Mesenchymal stem cell (in vitro differentiated cells and primary cell): ENCODE measurements around the gene FOXJ3.

Experiments used
- DNase-seq: peaks from one replicate; pipeline ENCODE4 v3.0.0-alpha.2; 2013
- H2AFZ ChIP-seq: one replicate; pipeline ENCODE4 v1.6.1; 2013; ENCODE audit warnings: low read depth, mild to moderate bottlenecking, control low read depth, inconsistent platforms, low read length, moderate library complexity
- H2AK5ac ChIP-seq: 2 replicates; pipeline ENCODE4 v1.6.1; 2013; ENCODE audit warnings: low read length, moderate library complexity, mild to moderate bottlenecking, inconsistent platforms; ENCODE audit not compliant: severe bottlenecking
- H2BK120ac ChIP-seq: one replicate; pipeline ENCODE4 v1.6.1; 2013; ENCODE audit warnings: low read depth, mild to moderate bottlenecking, inconsistent platforms, low read length, moderate library complexity
- H2BK12ac ChIP-seq, 2 experiments: one replicate each; pipeline ENCODE4 v1.6.1; 2013; ENCODE audit warnings: inconsistent platforms in 2 of 2, low read length in 2 of 2, mild to moderate bottlenecking in 2 of 2, moderate library complexity in 2 of 2, control low read depth in 1 of 2
- H2BK15ac ChIP-seq: one replicate; pipeline ENCODE4 v1.6.1; 2013; ENCODE audit warnings: mild to moderate bottlenecking, low read depth, inconsistent platforms; ENCODE audit not compliant: poor library complexity, severe bottlenecking
- H2BK5ac ChIP-seq: 2 replicates; pipeline ENCODE4 v1.6.1; 2013; ENCODE audit warnings: low read depth, mild to moderate bottlenecking, low read length, control low read depth, inconsistent platforms; ENCODE audit not compliant: poor library complexity, severe bottlenecking
- H3K14ac ChIP-seq, 2 experiments: one replicate each; pipeline ENCODE4 v1.6.1; 2013; ENCODE audit warnings: inconsistent platforms in 2 of 2, low read length in 2 of 2, control low read depth in 1 of 2, mild to moderate bottlenecking in 1 of 2, moderate library complexity in 1 of 2
- H3K18ac ChIP-seq, 2 experiments: one replicate each; pipeline ENCODE4 v1.6.1; 2013; ENCODE audit warnings: inconsistent platforms in 2 of 2, low read length in 2 of 2, control low read depth in 1 of 2, low read depth in 1 of 2, mild to moderate bottlenecking in 1 of 2
- H3K23ac ChIP-seq, 2 experiments: one replicate each; pipeline ENCODE4 v1.6.1; 2013; ENCODE audit warnings: inconsistent platforms in 2 of 2, low read length in 2 of 2, mild to moderate bottlenecking in 2 of 2, moderate library complexity in 2 of 2, control low read depth in 1 of 2
- H3K27ac ChIP-seq: 2 replicates; pipeline ENCODE4 v1.5.1; 2013; ENCODE audit warnings: mild to moderate bottlenecking, moderate library complexity, low read length, control low read depth, inconsistent platforms; ENCODE audit not compliant: poor library complexity, severe bottlenecking
- H3K27me3 ChIP-seq, 2 experiments: 2 replicates each; pipeline versions ENCODE4 v1.6.1 to v1.7.0; 2013; ENCODE audit warnings: low read length in 2 of 2, mild to moderate bottlenecking in 2 of 2, moderate library complexity in 2 of 2, control low read depth in 1 of 2, inconsistent platforms in 1 of 2; ENCODE audit not compliant: control insufficient read depth in 1 of 2, insufficient read depth in 1 of 2
- H3K36me3 ChIP-seq, 2 experiments: 2 replicates each; pipeline versions ENCODE4 v1.6.1 to v1.7.0; 2013; ENCODE audit warnings: low read length in 2 of 2, control low read depth in 1 of 2, inconsistent platforms in 1 of 2, low read depth in 1 of 2, mild to moderate bottlenecking in 1 of 2; ENCODE audit not compliant: insufficient read depth in 2 of 2, control insufficient read depth in 1 of 2
- H3K4ac ChIP-seq, 2 experiments: one replicate each; pipeline ENCODE4 v1.6.1; 2013; ENCODE audit warnings: inconsistent platforms in 2 of 2, low read length in 2 of 2, mild to moderate bottlenecking in 2 of 2, moderate library complexity in 2 of 2, control low read depth in 1 of 2, low read depth in 1 of 2
- H3K4me1 ChIP-seq: 2 replicates; pipeline ENCODE4 v1.6.1; 2013; ENCODE audit warnings: low read depth, low read length, control low read depth; ENCODE audit not compliant: control insufficient read depth, insufficient read depth
- H3K4me2 ChIP-seq: 2 replicates; pipeline ENCODE4 v1.6.1; 2013; ENCODE audit warnings: low read length, mild to moderate bottlenecking, inconsistent platforms; ENCODE audit not compliant: poor library complexity, severe bottlenecking
- H3K4me3 ChIP-seq, 2 experiments: 2 replicates each; pipeline versions ENCODE4 v1.5.1 to v1.7.0; 2013; ENCODE audit warnings: low read length in 2 of 2, mild to moderate bottlenecking in 2 of 2, control low read depth in 1 of 2, low read depth in 1 of 2; ENCODE audit not compliant: insufficient read depth in 1 of 2
- H3K79me1 ChIP-seq: replicated peaks from 2 replicates; pipeline ENCODE4 v1.6.1; 2013; ENCODE audit warnings: mild to moderate bottlenecking, control low read depth, low read length, inconsistent platforms; ENCODE audit not compliant: poor library complexity, severe bottlenecking
- H3K9ac ChIP-seq: 2 replicates; pipeline ENCODE4 v1.7.0; 2013; ENCODE audit warnings: mild to moderate bottlenecking, low read length, moderate library complexity
- H3K9me3 ChIP-seq: 2 replicates; pipeline ENCODE4 v1.7.0; 2013; ENCODE audit warnings: mild to moderate bottlenecking, low read length; ENCODE audit not compliant: control insufficient read depth
- H4K8ac ChIP-seq: one replicate; pipeline ENCODE4 v1.6.1; 2013; ENCODE audit warnings: inconsistent platforms, mild to moderate bottlenecking, low read length, moderate library complexity
- H4K91ac ChIP-seq: one replicate; pipeline ENCODE4 v1.6.1; 2013; ENCODE audit warnings: mild to moderate bottlenecking, low read length, inconsistent platforms
- WGBS: methylation state at CpG from one replicate; pipeline ENCODE4 v1.1.7; 2013; ENCODE audit warnings: mixed read lengths; 5-methylcytosine and 5-hydroxymethylcytosine counted together

The FOXJ3 gene

DNA sequence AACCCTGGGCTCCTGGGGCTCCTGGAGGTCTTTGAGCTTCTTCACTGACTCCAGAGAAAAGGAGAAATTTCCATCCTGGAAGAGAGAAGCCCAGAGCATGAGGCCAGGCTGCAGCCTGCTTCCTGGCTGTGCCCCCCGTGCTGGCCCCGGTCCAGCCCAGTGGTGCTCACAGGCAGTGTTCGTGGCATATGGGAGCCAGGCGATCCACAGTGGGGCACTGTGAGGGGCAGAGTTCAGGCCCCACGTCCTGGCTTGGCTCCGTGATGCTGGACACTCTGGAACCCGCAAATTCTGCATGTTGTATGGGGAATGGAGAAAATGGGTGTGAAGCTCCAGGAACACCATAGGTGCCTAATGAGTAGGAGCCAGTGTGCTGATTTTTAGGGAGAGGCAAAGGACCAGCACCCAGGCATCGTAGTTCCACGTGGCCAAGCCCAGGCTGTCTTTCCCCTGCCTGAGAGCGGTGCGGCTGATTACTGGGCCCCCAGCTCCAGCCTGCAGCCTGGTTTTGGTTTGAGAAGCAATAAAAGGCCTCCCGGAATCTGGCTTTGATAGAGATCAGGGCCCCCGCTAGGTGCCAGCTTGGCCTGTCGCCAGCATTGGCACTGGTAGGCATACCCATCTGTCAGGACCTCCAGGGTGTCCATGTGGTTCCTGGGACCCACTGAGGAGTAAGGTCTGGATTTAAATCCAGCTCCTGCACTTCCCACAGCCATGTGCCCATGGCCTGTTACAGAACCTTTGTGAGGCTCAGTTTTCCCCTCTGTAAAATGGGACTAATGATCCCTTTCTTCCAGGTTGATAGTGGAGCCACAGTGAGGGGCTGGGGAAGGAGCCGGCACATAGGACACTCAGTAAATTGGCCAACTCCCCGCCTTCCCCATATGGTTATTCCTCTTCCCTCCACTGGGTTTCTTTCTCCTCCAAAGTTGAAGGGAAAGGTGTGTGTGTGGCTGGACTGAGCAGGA, 171.2 kb downstream of the FOXJ3 start:
- Histone ChIP-seq H3K27me3 (peaks cover 0 to 25% of the 10 kb centered on the region in 2 experiments), H3K36me3 (no peaks in the 10 kb centered on the region), H2BK5ac (no peak overlapping the region), H4K8ac (no peak overlapping the region), H2BK15ac (no peak overlapping the region), H3K4me1 (peaks cover 13% of the 10 kb centered on the region), H3K9ac (no peak overlapping the region), H3K9me3 (peaks cover 22% of the 10 kb centered on the region), H3K4me3 (no peak overlapping the region), H2BK120ac (no peak overlapping the region), H3K79me1 (no peaks in the 10 kb centered on the region), H3K27ac (no peak overlapping the region), H2BK12ac (no peak overlapping the region), H2AFZ (no peak overlapping the region), H3K14ac (no peak overlapping the region), H3K18ac (no peak overlapping the region), H2AK5ac (no peak overlapping the region), H4K91ac (no peak overlapping the region), H3K4me2 (no peak overlapping the region), H3K23ac (no peak overlapping the region), H3K4ac (no peak overlapping the region)
- DNase-seq, result no peak
- 93% methylated on average over 15 of the region's 16 CpGs for WGBS

DNA sequence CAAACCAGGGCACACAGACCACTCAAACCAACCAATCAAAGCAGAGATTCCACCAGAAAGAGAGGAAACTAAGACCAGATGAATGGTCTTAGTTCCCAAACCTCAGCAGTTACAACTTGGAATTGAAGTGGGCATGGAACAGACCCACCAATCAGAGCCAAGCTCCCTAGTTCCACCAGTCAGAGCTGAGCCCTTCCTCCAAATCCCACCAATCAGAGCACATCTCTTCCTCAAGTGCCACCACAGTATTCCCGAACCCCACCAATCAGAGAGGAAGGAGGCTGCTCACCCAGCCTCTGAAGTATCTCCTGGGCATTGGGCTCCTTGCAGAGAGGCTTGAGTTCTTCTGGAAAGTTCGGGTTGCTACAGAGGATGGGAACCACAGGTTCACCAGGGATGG, 171.9 kb downstream of the FOXJ3 start:
- Histone ChIP-seq H3K14ac (no peak overlapping the region), H2BK12ac (no peak overlapping the region), H3K4ac (no peak overlapping the region), H2AK5ac (no peak overlapping the region), H4K91ac (no peak overlapping the region), H2BK15ac (no peak overlapping the region), H3K36me3 (no peaks in the 10 kb centered on the region), H2AFZ (no peak overlapping the region), H3K9me3 (peaks cover 22% of the 10 kb centered on the region), H4K8ac (no peak overlapping the region), H3K79me1 (no peaks in the 10 kb centered on the region), H3K9ac (no peak overlapping the region), H3K27me3 (peaks cover 0 to 25% of the 10 kb centered on the region in 2 experiments), H3K27ac (no peak overlapping the region), H3K4me2 (no peak overlapping the region), H3K23ac (no peak overlapping the region), H2BK5ac (no peak overlapping the region), H3K4me1 (peaks cover 13% of the 10 kb centered on the region), H3K4me3 (no peak overlapping the region), H2BK120ac (no peak overlapping the region), H3K18ac (no peak overlapping the region)
- WGBS, result 81% methylated on average over 2 of the region's 2 CpGs
- DNase-seq, result no peak

DNA sequence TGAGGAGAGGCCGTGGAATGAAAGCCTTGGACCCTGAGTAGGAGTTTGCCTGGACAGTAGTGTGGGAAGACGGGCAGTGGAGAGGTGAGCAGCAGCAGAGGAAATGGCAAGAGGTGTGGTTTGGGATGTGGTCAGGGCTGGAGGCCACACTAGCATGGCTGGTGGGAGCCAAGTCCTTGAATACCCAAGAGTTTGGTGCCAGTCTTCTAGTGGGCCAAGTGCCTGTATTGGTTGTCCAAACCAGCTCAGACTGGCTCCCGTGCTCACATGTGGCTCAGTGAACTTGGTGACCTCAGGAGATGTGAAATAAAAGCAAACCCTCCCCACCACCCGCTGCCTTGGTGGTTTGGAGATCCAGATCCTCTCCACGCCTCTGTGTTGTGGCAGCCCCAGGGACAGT, 172.9 kb downstream of the FOXJ3 start:
- Histone ChIP-seq H2BK5ac (no peak overlapping the region), H3K9me3 (peaks cover 22% of the 10 kb centered on the region), H3K27ac (no peak overlapping the region), H3K14ac (no peak overlapping the region), H3K9ac (no peak overlapping the region), H3K4me3 (no peak overlapping the region), H3K18ac (no peak overlapping the region), H3K23ac (no peak overlapping the region), H2BK15ac (no peak overlapping the region), H3K79me1 (no peaks in the 10 kb centered on the region), H2AK5ac (no peak overlapping the region), H2AFZ (no peak overlapping the region), H3K4me1 (peaks cover 13% of the 10 kb centered on the region), H4K91ac (no peak overlapping the region), H3K4ac (no peak overlapping the region), H2BK120ac (no peak overlapping the region), H3K4me2 (no peak overlapping the region), H3K36me3 (no peaks in the 10 kb centered on the region), H4K8ac (no peak overlapping the region), H3K27me3 (peaks cover 0 to 25% of the 10 kb centered on the region in 2 experiments), H2BK12ac (no peak overlapping the region)
- WGBS, result 85% methylated on average over 5 of the region's 5 CpGs
- DNase-seq, result no peak

DNA sequence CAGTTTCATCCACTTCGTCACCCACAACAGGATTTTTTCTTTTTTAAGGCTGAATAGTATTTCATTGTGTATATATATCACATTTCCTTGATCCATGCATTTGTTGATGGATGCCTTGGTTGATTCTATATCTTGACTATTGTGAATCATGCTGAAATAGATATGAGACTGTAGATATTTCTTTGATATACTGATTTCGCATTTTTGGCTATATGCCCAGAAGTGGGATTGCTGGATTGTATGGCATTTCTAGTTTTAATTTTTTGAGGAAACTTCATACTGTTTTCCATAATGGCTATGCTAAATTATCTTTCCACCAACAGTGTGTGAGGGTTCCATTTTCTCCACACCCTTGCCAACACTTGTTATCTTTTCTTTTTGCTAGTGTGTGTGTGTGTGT, 176.8 kb downstream of the FOXJ3 start:
- Histone ChIP-seq H3K27me3 (peaks cover under 1 to 33% of the 10 kb centered on the region in 2 experiments), H2BK5ac (no peak overlapping the region), H2AK5ac (no peak overlapping the region), H3K36me3 (no peaks in the 10 kb centered on the region), H3K27ac (no peak overlapping the region), H2BK12ac (no peak overlapping the region), H3K9ac (no peak overlapping the region), H3K79me1 (no peaks in the 10 kb centered on the region), H3K4me3 (no peak overlapping the region), H2BK15ac (no peak overlapping the region), H3K4me2 (no peak overlapping the region), H4K91ac (no peak overlapping the region), H3K4ac (no peak overlapping the region), H2AFZ (no peak overlapping the region), H3K23ac (no peak overlapping the region), H3K4me1 (peaks cover 3% of the 10 kb centered on the region), H2BK120ac (no peak overlapping the region), H4K8ac (no peak overlapping the region), H3K9me3 (peaks cover 22% of the 10 kb centered on the region), H3K14ac (no peak overlapping the region), H3K18ac (no peak overlapping the region)
- DNase-seq, result no peak
- WGBS, result no CpG with 5 or more reads among the region's 2 CpGs
